K562 (cell line): ENCODE measurements around the gene SH2D7. TPM values are rescaled to one million over a fixed set of nuclear protein-coding genes. Genes with fewer than 3 reads are reported as not detected.

Experiments
- ATAC-seq: fragments of 200-7000 bp; cut with Tn5 transposase; 3 replicates; pipeline ENCODE4 v1.9.1; 2020; ENCODE audit warnings: moderate library complexity
- BruUV-seq: library from RNA; stranded (reverse); fragments of 400-500 nt; replicated peaks from 2 replicates; lab custom pipeline; 2021; lab: Mats Ljungman, UMichigan
- CTCF ChIA-PET: fragments of 300-600 bp; formaldehyde crosslinking; extraction: SDS; loops from one replicate; lab custom pipeline; 2021; ENCODE audit warnings: low intra/inter-chr PET ratio; lab: Yijun Ruan, JAX
- POLR2A ChIA-PET: fragments of 300-600, 350-650 bp; sonication (Branson Sonifier 250); formaldehyde crosslinking; extraction: SDS; loops from one replicate; lab custom pipeline; 2021; ENCODE audit warnings: antibody characterized with exemption, inconsistent platforms; lab: Yijun Ruan, JAX
- DNase-seq, 4 experiments: peaks; one replicate each; pipeline versions ENCODE4 v3.0.0 to v3.0.0-alpha.2; 2011 to 2018; ENCODE audit warnings: low spot score in 3 of 4, mixed read lengths in 3 of 4; ENCODE audit errors: extremely low read depth in 1 of 4
- FAIRE-seq: peaks from 2 replicates; lab custom pipeline; 2011; peaks lifted over from hg19 to GRCh38; lab: Jason Lieb, UNC
- H2AFZ ChIP-seq: 2 replicates; pipeline ENCODE4 v1.6.0; 2011; ENCODE audit warnings: low read depth, low read length, control low read depth, inconsistent platforms
- H3K27ac ChIP-seq: fragments of 200-600 bp; 3 replicates; pipeline ENCODE4 v1.8.0; 2011; ENCODE audit warnings: low read depth, mild to moderate bottlenecking, control low read depth, inconsistent platforms, low read length, moderate library complexity, mixed read lengths; ENCODE audit errors: extremely low read depth
- H3K27me3 ChIP-seq, 2 experiments: fragments of 300-600 bp in 1 of 2; 2 replicates in 1 of 2; 3 replicates in 1 of 2; pipeline versions ENCODE4 v1.6.0 to v1.8.0; 2011; ENCODE audit warnings: inconsistent platforms in 2 of 2, low read length in 2 of 2, mild to moderate bottlenecking in 1 of 2, mixed read lengths in 1 of 2, moderate library complexity in 1 of 2; ENCODE audit not compliant: control insufficient read depth in 2 of 2, insufficient read depth in 2 of 2
- H3K36me3 ChIP-seq: fragments of 300-600 bp; 3 replicates; pipeline ENCODE4 v1.8.0; 2011; ENCODE audit warnings: mild to moderate bottlenecking, low read length, inconsistent platforms; ENCODE audit not compliant: control insufficient read depth, insufficient read depth
- H3K4me1 ChIP-seq, 2 experiments: fragments of 200-600 bp in 1 of 2; replicated peaks in 1 of 2; 2 replicates in 1 of 2; 3 replicates in 1 of 2; pipeline versions ENCODE4 v1.5.1 to v1.8.0; 2011; ENCODE audit warnings: inconsistent platforms in 2 of 2, low read length in 2 of 2, mild to moderate bottlenecking in 1 of 2, mixed read lengths in 1 of 2, moderate library complexity in 1 of 2; ENCODE audit not compliant: control insufficient read depth in 2 of 2, insufficient read depth in 2 of 2
- H3K4me2 ChIP-seq: 2 replicates; pipeline ENCODE4 v1.6.1; 2011; ENCODE audit warnings: low read length, control low read depth, inconsistent platforms, mixed read lengths; ENCODE audit not compliant: insufficient read depth
- H3K4me3 ChIP-seq: fragments of 200-600 bp; sonication (generic), shearing (Covaris generic); 2 replicates; pipeline ENCODE4 v1.5.1; 2016; ENCODE audit warnings: control low read depth, inconsistent platforms
- H3K79me2 ChIP-seq: fragments of 200-600 bp; 3 replicates; pipeline ENCODE4 v1.8.0; 2011; ENCODE audit warnings: low read length, inconsistent platforms; ENCODE audit not compliant: control insufficient read depth, insufficient read depth
- H3K9ac ChIP-seq, 2 experiments: 2 replicates each; pipeline versions ENCODE4 v1.6.0 to v1.6.1; 2011; ENCODE audit warnings: low read depth in 2 of 2, low read length in 2 of 2, control low read depth in 1 of 2, inconsistent platforms in 1 of 2, mild to moderate bottlenecking in 1 of 2, mixed read lengths in 1 of 2; ENCODE audit not compliant: insufficient read depth in 1 of 2
- H3K9me1 ChIP-seq: one replicate; pipeline ENCODE4 v1.6.0; 2011; ENCODE audit warnings: inconsistent platforms, mild to moderate bottlenecking, low read length, moderate library complexity; ENCODE audit not compliant: control insufficient read depth, insufficient read depth
- H3K9me3 ChIP-seq: replicated peaks from 2 replicates; pipeline ENCODE4 v1.5.1; 2011; ENCODE audit warnings: low read depth, low read length, inconsistent platforms; ENCODE audit not compliant: control insufficient read depth, insufficient read depth
- H4K20me1 ChIP-seq: replicated peaks from 2 replicates; pipeline ENCODE4 v1.6.1; 2011; ENCODE audit warnings: low read length, inconsistent platforms, mixed read lengths; ENCODE audit not compliant: control insufficient read depth, insufficient read depth
- RBFOX2 ChIP-seq: fragments of 200-400 bp; formaldehyde crosslinking; IDR thresholded peaks from 2 replicates; pipeline ENCODE4 v1.6.1; 2017; ENCODE audit warnings: low read depth, mild to moderate bottlenecking, low read length, moderate library complexity
- XRCC3 ChIP-seq: fragments of 450-650 bp; IDR thresholded peaks from 2 replicates; pipeline ENCODE4 v1.6.1; 2017; ENCODE audit warnings: mild to moderate bottlenecking, moderate library complexity
- ZNF76 ChIP-seq: fragments of 250-450 bp; sonication (Bioruptor Pico); IDR thresholded peaks from 2 replicates; pipeline ENCODE4 v1.4.0; 2020; ENCODE audit warnings: mild to moderate bottlenecking, moderate library complexity, borderline replicate concordance
- ZNF764 ChIP-seq: fragments of 250-450 bp; sonication (Bioruptor Pico); IDR thresholded peaks from 2 replicates; pipeline ENCODE4 v1.4.0; 2020; ENCODE audit warnings: low read depth, mild to moderate bottlenecking, moderate library complexity
- WGBS: fragments of 100-300 bp; shearing (Covaris generic); methylation state at CpG from one replicate; pipeline ENCODE4 v1.1.6; 2016; ENCODE audit warnings: low coverage, mixed read lengths; ENCODE audit not compliant: insufficient coverage; ENCODE audit errors: missing lambda C conversion rate; 5-methylcytosine and 5-hydroxymethylcytosine counted together
- in situ Hi-C: fragments of 300-500 bp; cut with MboI; formaldehyde crosslinking; loops from 4 replicates; pipeline ENCODE4 v1.15.0; 2018; ENCODE audit warnings: inconsistent platforms, mixed read lengths
- intact Hi-C: fragments of 100-400 bp; cut with micrococcal nuclease; formaldehyde crosslinking; loops from 2 replicates; pipeline ENCODE4 v1.14.2; 2022
- polyA plus RNA-seq, 8 experiments: library from polyadenylated mRNA; depleted of rRNA in 4 of 8; stranded (reverse) in 5 of 8; unstranded in 3 of 8; fragments of >200 nt; fragmentation: Nextera tagmentation in 2 of 8; fragmentation: Illumina TruSeq in 1 of 8; extraction: Ambion mirVana in 2 of 8; extraction: Trizol in 1 of 8; gene quantifications; 2 replicates each; pipeline versions ENCODE4 v1.2.1 to v1.2.3, GENCODE V29; 2011 to 2014; ENCODE audit warnings: inconsistent platforms in 1 of 8, missing spikeins in 1 of 8
- total RNA-seq, 7 experiments: library from RNA; depleted of rRNA in 6 of 7; stranded (reverse); fragments of >200 nt in 6 of 7; fragmentation: Illumina TruSeq in 2 of 7; extraction: Trizol in 2 of 7; gene quantifications; 2 replicates each; pipeline versions ENCODE4 v1.2.1 to v1.2.3, GENCODE V29; 2011 to 2021; ENCODE audit warnings: low replicate concordance in 1 of 7
- TF ChIP-seq, protein P1 (sequence below): sonication (generic); formaldehyde crosslinking; IDR thresholded peaks from 2 replicates; pipeline ENCODE4 v1.8.1; 2023; ENCODE audit warnings: mild to moderate bottlenecking, missing genetic modification reagents
- TF ChIP-seq, protein P2 (sequence below): sonication (generic); IDR thresholded peaks from 2 replicates; pipeline ENCODE4 v1.6.1; 2016
- TF ChIP-seq, protein P3 (sequence below): fragments of 450-650 bp; IDR thresholded peaks from 2 replicates; pipeline ENCODE4 v1.6.1; 2018; ENCODE audit not compliant: partially characterized antibody
- TF ChIP-seq, protein P4 (sequence below): sonication (generic); formaldehyde crosslinking; IDR thresholded peaks from 2 replicates; pipeline ENCODE4 v1.8.0; 2023; ENCODE audit warnings: mild to moderate bottlenecking, missing genetic modification reagents
- TF ChIP-seq, protein P5 (sequence below): fragments of 250-450 bp; sonication (Bioruptor Pico); IDR thresholded peaks from 2 replicates; pipeline ENCODE4 v1.4.0; 2020

SH2D7 gene
- total and polyA plus RNA-seq, 9 of the 15 experiments (the other 6 are each of a cell fraction or from before 2014, with no cell fraction given): not detected

DNA sequence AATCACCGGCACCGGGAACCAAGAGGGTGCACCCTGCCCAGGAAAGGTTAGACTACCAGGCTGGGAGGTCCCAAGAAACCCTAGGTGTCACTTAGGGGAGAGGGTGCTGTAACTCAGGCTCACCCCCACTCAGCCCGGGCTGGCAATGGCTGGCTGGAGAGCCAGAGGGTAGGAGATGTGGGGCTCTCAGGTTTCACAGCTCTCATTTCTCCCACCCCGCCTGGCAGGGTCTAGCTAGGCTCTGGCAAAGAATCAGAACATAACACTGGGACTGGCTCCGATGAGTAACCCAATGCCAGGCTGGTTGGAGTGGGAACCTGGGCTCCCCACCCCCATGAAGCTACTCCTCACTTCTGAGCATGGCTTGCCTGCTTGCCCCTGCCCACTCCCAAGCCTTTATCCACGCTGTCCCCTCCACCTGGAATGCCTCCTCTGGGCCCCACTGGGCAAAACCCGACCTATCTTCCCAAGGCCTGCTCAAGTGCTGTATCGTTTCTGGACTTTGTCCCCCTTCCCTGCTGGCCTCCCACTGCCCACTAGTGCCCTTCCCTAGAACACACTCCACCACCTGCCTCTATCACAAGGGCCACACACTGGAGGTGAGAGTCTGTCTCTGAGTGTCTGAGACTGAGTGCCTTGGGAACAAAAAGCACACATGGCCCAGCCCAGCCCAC lies 36.9 kb downstream of the SH2D7 start:
- POLR2A ChIA-PET: interaction anchor here (0.6 to 1.4 kb wide), 3 partner anchors 12 to 451 kb away, joined by 3 to 4 read pairs (median 3); no protein-coding TSS in a partner anchor
- CTCF ChIA-PET: no interaction called here
- TF ChIP-seq, protein P1, sequence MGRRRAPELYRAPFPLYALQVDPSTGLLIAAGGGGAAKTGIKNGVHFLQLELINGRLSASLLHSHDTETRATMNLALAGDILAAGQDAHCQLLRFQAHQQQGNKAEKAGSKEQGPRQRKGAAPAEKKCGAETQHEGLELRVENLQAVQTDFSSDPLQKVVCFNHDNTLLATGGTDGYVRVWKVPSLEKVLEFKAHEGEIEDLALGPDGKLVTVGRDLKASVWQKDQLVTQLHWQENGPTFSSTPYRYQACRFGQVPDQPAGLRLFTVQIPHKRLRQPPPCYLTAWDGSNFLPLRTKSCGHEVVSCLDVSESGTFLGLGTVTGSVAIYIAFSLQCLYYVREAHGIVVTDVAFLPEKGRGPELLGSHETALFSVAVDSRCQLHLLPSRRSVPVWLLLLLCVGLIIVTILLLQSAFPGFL: no peak
- TF ChIP-seq ZNF764 (CRISPR knock-in tag): no peak
- TF ChIP-seq, protein P2, sequence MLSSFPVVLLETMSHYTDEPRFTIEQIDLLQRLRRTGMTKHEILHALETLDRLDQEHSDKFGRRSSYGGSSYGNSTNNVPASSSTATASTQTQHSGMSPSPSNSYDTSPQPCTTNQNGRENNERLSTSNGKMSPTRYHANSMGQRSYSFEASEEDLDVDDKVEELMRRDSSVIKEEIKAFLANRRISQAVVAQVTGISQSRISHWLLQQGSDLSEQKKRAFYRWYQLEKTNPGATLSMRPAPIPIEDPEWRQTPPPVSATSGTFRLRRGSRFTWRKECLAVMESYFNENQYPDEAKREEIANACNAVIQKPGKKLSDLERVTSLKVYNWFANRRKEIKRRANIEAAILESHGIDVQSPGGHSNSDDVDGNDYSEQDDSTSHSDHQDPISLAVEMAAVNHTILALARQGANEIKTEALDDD: no peak
- TF ChIP-seq, protein P3, sequence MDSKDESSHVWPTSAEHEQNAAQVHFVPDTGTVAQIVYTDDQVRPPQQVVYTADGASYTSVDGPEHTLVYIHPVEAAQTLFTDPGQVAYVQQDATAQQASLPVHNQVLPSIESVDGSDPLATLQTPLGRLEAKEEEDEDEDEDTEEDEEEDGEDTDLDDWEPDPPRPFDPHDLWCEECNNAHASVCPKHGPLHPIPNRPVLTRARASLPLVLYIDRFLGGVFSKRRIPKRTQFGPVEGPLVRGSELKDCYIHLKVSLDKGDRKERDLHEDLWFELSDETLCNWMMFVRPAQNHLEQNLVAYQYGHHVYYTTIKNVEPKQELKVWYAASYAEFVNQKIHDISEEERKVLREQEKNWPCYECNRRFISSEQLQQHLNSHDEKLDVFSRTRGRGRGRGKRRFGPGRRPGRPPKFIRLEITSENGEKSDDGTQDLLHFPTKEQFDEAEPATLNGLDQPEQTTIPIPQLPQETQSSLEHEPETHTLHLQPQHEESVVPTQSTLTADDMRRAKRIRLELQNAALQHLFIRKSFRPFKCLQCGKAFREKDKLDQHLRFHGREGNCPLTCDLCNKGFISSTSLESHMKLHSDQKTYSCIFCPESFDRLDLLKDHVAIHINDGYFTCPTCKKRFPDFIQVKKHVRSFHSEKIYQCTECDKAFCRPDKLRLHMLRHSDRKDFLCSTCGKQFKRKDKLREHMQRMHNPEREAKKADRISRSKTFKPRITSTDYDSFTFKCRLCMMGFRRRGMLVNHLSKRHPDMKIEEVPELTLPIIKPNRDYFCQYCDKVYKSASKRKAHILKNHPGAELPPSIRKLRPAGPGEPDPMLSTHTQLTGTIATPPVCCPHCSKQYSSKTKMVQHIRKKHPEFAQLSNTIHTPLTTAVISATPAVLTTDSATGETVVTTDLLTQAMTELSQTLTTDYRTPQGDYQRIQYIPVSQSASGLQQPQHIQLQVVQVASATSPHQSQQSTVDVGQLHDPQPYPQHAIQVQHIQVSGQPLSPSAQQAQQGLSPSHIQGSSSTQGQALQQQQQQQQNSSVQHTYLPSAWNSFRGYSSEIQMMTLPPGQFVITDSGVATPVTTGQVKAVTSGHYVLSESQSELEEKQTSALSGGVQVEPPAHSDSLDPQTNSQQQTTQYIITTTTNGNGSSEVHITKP: no peak
- TF ChIP-seq RBFOX2: peak; percentile 35
- TF ChIP-seq XRCC3: no peak
- TF ChIP-seq, protein P4, sequence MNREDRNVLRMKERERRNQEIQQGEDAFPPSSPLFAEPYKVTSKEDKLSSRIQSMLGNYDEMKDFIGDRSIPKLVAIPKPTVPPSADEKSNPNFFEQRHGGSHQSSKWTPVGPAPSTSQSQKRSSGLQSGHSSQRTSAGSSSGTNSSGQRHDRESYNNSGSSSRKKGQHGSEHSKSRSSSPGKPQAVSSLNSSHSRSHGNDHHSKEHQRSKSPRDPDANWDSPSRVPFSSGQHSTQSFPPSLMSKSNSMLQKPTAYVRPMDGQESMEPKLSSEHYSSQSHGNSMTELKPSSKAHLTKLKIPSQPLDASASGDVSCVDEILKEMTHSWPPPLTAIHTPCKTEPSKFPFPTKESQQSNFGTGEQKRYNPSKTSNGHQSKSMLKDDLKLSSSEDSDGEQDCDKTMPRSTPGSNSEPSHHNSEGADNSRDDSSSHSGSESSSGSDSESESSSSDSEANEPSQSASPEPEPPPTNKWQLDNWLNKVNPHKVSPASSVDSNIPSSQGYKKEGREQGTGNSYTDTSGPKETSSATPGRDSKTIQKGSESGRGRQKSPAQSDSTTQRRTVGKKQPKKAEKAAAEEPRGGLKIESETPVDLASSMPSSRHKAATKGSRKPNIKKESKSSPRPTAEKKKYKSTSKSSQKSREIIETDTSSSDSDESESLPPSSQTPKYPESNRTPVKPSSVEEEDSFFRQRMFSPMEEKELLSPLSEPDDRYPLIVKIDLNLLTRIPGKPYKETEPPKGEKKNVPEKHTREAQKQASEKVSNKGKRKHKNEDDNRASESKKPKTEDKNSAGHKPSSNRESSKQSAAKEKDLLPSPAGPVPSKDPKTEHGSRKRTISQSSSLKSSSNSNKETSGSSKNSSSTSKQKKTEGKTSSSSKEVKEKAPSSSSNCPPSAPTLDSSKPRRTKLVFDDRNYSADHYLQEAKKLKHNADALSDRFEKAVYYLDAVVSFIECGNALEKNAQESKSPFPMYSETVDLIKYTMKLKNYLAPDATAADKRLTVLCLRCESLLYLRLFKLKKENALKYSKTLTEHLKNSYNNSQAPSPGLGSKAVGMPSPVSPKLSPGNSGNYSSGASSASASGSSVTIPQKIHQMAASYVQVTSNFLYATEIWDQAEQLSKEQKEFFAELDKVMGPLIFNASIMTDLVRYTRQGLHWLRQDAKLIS (CRISPR knock-in tag): no peak
- no peak for TF ChIP-seq ZNF76 (CRISPR knock-in tag)
- TF ChIP-seq, protein P5, sequence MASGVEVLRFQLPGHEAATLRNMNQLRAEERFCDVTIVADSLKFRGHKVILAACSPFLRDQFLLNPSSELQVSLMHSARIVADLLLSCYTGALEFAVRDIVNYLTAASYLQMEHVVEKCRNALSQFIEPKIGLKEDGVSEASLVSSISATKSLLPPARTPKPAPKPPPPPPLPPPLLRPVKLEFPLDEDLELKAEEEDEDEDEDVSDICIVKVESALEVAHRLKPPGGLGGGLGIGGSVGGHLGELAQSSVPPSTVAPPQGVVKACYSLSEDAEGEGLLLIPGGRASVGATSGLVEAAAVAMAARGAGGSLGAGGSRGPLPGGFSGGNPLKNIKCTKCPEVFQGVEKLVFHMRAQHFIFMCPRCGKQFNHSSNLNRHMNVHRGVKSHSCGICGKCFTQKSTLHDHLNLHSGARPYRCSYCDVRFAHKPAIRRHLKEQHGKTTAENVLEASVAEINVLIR (CRISPR knock-in tag): no peak

More for the DNA sequence above, 36.9 kb downstream of the SH2D7 start:
- Histone ChIP-seq H3K4me1 (peaks cover 25 to 31% of the 10 kb centered on the region in 2 experiments), H3K36me3 (no peaks in the 10 kb centered on the region), H3K27ac (peak overlapping the region; percentile 41; the same call in 2 of the 3 replicates), H3K4me2 (no peak overlapping the region), H3K4me3 (no peak overlapping the region), H3K27me3 (no peaks in the 10 kb centered on the region), H3K79me2 (peaks cover 9% of the 10 kb centered on the region; the same call in 2 of the 3 replicates), H3K9me3 (no peaks in the 10 kb centered on the region), H4K20me1 (peaks cover 9% of the 10 kb centered on the region; the same call in 1 of the 2 replicates), H3K9ac (peak overlapping the region; percentile 39 to 80; a peak in 3 of 4 replicates), H3K9me1 (peaks cover 4% of the 10 kb centered on the region), H2AFZ (no peak overlapping the region)
- intact Hi-C loops (no loop called here), in situ Hi-C loops (no loop called here)
- FAIRE-seq: no peak
- ATAC-seq: no peak
- WGBS: 60% methylated on average over 6 of the region's 8 CpGs
- TSS peak; percentile 49 for BruUV-seq
- DNase-seq: no peak
